ENCODE data around the gene CNIH3.
"Not testable (repeated sequence)": the region's sequence is repeated elsewhere in the genome, so short reads cannot be mapped to it uniquely, and the experiment has no call there.

The CNIH3 gene

GRCh38 chr1:224681816-224682215, 65.7 kb downstream of the CNIH3 start:
- intact Hi-C loops (cut with DNase I) = no loop called here
- no peak for DNase-seq

- intact Hi-C loops (cut with DNase I) = no loop called here
- no peak for DNase-seq
These were observed 67.8 kb downstream of the CNIH3 start for GRCh38 chr1:224683936-224684335.

DNA sequence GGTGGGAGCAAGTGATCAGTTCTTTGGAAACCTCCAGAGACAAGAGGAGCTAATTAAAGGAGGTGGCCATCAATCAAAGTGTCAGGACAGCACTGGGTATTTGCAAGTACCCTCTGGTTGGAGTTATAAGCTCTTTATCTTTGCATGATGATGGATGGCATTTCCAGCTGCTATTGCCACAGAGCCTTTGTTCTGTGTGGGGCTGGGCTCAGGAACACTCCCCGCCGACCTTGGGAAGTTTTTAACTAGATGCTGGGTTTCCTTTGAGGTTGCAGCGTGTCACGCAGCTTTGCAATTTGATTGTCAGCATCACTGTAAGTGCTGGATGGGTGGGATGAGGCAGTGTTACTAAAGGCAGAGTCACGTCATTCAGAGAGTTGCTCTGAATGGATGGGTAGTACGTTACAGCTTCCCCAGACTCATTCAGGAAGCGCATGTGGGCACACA, 68.9 kb downstream of the CNIH3 start:
- intact Hi-C loops (cut with DNase I) = no loop called here
- no peak for DNase-seq

DNA sequence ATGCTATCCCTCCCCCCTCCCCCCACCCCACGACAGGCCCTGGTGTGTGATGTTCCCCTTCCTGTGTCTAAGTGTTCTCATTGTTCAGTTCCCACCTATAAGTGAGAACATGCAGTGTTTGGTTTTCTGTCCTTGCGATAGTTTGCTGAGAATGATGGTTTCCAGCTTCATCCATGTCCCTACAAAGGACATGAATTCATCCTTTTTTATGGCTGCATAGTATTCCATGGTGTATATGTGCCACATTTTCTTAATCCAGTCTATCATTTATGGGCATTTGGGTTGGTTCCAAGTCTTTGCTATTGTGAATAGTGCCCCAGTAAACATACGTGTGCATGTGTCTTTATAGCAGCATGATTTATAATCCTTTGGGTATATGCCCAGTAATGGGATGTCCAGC, 70.0 kb downstream of the CNIH3 start:
- DNase-seq; intact Hi-C loops (cut with DNase I): not testable (repeated sequence)

DNA sequence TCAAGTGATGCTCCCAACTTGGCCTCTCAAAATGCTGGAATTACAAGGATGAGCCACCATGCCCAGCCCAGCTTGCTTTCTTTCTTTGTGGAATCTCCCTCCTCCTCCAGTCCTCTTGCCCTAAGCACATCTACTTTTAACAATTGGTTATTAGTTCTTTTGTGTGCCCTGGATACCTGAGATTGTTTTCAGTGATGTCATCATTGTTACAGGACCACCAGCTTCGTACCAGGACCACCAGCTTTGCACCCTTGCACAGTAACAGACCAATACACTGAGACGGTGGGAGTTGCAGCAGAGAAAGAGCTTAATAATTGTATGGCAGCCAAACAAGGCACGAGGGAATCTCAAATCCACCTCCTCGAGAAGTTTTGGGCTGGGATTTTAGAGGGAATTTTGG, 71.3 kb downstream of the CNIH3 start:
- DNase-seq = no peak
- intact Hi-C loops (cut with DNase I) = no loop called here

GRCh38 chr1:224689374-224689773, 73.3 kb downstream of the CNIH3 start:
- DNase-seq = peak in 1 of 10 donors; percentile 14
- intact Hi-C loops (cut with DNase I) = no loop called here

DNA sequence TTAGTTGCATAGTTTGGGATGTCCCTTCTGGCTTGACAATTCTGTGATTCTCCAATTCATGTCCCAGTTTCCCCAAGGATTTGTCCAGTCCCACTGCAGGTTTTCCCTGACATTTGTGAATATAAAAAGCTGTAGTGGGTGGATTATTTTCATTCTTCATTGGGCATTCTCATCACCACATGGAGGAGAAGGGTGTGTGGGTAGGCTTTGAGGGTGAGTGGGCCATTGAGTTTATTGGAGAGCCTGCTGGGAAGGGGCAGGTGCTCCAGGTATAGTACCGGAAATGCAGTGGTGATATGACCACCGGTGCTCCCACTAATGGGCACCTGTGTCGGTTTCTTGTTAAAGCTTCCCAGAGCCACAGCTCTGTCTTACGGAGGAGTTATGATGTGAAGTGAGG, 74.5 kb downstream of the CNIH3 start:
- intact Hi-C loops (cut with DNase I) = no loop called here
- DNase-seq = no peak

DNA sequence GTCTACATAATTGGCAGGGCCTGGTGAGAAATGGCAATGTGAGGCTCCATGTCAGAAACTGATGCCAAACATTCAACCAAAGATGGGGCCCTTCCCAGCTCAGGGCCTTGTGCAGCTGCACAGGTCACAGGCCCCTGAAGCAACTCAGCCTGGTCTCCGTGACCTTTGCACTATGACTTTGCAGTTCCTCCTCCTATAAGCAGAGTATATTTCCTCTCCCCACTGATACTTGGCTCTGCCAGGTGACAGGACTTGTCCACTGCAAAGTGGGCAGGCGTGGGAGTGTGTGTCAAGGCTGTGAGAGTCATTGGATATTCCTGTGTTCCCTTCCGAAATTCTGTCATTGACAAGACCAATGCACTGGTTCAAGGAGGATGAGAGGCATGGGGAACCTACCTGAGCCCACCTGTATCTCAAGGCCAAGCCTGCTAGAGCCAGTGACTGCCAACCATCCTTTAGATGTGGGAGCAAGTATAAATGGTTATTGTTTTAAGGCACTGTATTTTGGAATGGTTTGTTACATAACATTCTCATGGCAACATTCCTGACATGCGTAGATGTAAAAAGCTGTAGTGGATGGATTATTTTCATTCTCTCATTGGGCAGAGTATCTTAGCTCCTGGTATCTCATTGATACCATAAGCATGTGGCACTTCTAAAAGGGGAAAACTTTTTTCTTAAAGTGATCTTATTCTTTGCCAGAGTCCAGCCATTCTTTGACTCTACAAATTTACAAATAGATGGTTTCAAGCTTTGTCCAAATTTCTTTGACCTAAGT, 75.2 kb downstream of the CNIH3 start:
- intact Hi-C loops (cut with DNase I) = no loop called here

GRCh38 chr1:224694969-224695368, 78.9 kb downstream of the CNIH3 start:
- intact Hi-C loops (cut with DNase I) = no loop called here
- DNase-seq = no peak

More for the DNA sequence above, 75.2 kb downstream of the CNIH3 start:
- DNase-seq = no peak

DNA sequence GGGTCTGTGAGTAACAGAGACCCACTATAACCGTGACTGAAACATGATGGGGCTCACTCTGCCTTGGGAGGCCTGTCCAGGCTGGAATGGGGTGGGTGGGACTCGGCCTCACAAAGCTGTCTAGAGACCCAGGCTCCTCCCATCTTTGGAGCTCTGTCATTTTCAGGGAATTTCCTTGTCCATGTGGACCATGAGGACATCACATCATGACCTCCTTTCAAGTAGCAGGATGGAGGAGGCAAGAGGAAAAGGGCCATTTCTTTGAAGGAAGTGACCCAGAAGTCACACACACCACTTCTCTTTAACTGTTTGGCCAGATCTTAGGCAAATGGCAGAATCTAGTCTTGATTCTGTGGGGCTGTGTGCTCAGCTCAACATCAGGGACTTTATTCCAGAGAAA, 79.9 kb downstream of the CNIH3 start:
- intact Hi-C loops (cut with DNase I) = no loop called here
- DNase-seq = no peak

DNA sequence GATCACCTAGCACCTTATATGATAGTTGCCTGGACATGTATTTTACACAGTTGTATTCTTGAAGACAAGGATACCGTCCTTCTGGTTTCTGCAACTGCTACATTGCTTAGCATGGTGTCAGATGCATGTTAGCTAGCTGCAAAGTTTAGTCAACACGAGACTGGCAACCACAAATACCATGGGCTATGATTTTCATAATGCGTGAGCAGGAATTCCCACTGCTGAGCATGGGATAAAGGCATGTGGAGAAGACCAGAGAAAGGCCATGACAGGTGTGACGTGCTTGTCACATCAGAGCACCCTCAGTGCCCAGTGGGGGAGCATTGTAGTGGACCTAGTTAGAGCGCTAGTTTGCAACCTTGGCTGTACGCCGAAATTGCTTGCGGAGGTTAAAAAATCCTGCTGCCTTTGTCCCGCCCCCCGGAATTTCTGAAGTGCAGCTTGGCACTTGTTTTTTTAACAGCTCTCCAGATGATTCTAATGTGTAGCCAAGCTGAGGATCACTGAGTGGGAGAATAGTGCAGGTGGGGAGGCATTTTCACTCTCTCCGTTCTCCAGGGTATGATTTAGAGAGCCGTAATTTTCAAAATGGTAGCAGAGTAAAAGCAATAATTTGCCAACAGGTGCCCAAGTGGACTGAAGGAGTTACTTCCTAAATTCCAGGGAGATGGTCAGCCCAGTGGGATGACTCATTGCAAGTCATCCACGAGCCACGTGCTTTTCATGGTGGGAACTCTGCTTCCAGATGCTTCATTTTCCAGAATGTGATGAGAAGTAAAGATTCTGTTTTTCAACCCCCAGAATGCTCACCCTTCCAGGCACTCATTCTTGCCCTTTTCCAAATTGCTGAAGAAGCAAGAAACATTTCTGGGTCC, 81.0 kb downstream of the CNIH3 start:
- no peak for DNase-seq

GRCh38 chr1:224698015-224698451, 81.9 kb downstream of the CNIH3 start:
- intact Hi-C loops (cut with DNase I) = no loop called here
- no peak for DNase-seq

More for the DNA sequence above, 81.0 kb downstream of the CNIH3 start:
- intact Hi-C loops (cut with DNase I) = no loop called here

DNA sequence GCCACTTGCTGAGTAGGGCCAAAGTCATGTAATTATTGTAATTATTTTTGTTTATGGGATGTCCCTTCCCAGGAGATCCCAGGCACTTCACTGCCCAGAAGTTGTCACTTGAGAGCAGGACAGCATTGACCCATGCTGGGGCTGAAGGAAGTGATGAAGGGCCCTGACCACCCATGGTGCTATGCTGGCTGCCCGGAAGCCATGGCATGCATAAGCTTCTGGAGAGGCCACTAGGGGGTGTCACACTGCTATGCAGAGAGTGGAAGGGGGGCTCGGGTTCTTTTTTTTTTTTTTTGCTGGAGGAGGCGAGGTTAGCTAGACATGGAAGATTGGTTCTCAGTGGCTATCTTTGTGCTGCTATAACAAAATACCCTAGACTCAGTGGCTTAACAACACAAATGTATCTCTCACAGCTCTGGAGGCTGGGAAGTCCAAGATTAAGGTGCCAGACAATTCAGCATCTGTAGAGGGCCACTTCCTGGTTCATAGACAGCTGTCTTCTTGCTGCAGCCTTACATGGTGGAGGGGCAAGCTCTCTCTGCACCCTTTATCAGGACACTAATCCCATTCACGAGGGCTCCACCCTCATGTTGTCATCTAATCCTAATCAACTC, 84.9 kb downstream of the CNIH3 start:
- intact Hi-C loops (cut with DNase I) = no loop called here
- DNase-seq = no peak

GRCh38 chr1:224703702-224704101, 87.6 kb downstream of the CNIH3 start:
- intact Hi-C loops (cut with DNase I) = no loop called here
- no peak for DNase-seq

- no peak for DNase-seq
- intact Hi-C loops (cut with DNase I) = no loop called here
These were observed 88.1 kb downstream of the CNIH3 start for GRCh38 chr1:224704107-224704735.

- intact Hi-C loops (cut with DNase I) = no loop called here
- no peak for DNase-seq
These were observed 89.5 kb downstream of the CNIH3 start for GRCh38 chr1:224705578-224705977.

DNA sequence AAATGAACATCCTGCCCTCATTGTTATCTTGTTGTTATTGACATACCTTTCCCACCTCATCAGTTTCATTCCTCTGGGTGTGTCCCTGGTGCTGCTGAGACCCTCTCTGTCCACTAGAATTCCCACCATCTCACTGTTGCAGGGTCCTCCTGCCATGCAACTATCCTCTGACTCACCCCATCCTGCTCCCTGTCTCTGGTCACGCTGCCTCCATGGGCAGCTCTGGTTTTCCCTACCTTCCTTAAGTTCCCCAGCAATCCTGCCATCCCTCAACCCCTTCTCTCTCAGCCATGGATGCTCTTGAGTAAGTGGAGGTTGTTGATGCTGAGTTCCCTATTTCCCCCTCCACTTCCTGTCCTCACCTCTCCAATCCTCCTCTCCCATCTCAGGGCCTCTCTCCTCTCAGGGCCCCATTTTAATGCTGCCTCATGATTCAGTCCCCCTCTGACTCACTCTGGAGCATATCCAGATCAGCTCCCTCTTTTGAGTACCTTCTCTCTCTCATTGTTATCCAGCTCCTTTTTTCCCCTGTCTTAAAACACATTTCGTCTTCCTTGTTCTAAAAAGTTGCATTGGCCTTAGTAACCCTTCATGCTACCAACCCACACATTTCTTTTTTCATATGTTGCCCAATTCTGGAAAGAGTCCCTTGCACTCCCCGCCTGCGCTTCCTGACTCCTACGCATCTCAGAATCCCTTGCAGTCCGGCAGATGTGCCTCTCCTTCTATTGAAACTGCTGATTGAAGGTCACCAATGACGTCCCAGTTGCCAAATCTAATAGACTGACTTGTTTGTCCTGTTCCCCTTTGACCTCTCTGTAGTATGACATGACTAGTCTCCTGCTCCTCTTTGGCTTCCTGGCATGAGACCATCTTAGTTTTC, 92.0 kb downstream of the CNIH3 start:
- DNase-seq = no peak
- intact Hi-C loops (cut with DNase I) = no loop called here

- DNase-seq = no peak
- intact Hi-C loops (cut with DNase I) = no loop called here
These were observed 94.1 kb downstream of the CNIH3 start for GRCh38 chr1:224710196-224710595.

DNA sequence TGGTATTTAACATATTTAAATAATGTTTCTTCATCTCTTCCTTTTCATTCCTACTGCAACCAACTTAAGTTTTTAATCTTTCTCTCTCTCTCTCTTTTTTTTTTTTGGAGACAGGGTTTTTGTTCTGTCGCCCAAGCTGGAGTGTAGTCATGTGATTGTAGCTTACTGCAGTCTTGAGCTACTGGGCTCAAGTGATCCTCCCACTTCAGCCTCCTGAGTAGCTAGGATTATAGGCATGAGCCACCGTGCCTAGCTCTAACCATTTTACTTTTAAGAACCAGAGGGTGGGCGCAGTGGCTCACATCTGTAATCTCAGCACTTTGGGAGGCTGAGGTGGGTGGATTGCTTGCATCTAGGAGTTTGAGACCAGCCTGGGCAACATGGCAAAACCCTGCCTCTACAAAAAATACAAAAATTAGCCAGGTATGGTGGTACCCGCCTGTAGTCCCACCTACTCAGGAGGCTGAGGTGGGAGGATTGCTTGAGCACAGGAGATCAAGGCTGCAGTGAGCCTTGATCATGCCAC, 95.2 kb downstream of the CNIH3 start:
- intact Hi-C loops (cut with DNase I); DNase-seq: not testable (repeated sequence)

Data from posterior cingulate gyrus (tissue), 11 donors.